HUES64 (cell line): ENCODE results near the gene RNASE3.
"Not testable (repeated sequence)": the region's sequence is repeated elsewhere in the genome, so short reads cannot be mapped to it uniquely, and the experiment has no call there.

ENCODE experiments used
- H3K27ac ChIP-seq: 2 replicates; pipeline ENCODE4 v1.7.0; 2013; ENCODE audit warnings: low read depth, low read length, inconsistent platforms
- H3K27me3 ChIP-seq: 2 replicates; pipeline ENCODE4 v1.6.1; 2013; ENCODE audit warnings: mild to moderate bottlenecking, low read length; ENCODE audit not compliant: insufficient read depth
- H3K36me3 ChIP-seq: 2 replicates; pipeline ENCODE4 v1.6.1; 2013; ENCODE audit warnings: mild to moderate bottlenecking, low read length; ENCODE audit not compliant: insufficient read depth
- H3K4me1 ChIP-seq: 2 replicates; pipeline ENCODE4 v1.6.1; 2013; ENCODE audit warnings: mild to moderate bottlenecking, low read length, moderate library complexity; ENCODE audit not compliant: insufficient read depth
- H3K4me3 ChIP-seq: 2 replicates; pipeline ENCODE4 v1.5.1; 2013; ENCODE audit warnings: mild to moderate bottlenecking, low read length, moderate library complexity
- H3K9ac ChIP-seq: 2 replicates; pipeline ENCODE4 v1.6.1; 2013; ENCODE audit warnings: mild to moderate bottlenecking, low read depth, low read length
- H3K9me3 ChIP-seq: 2 replicates; pipeline ENCODE4 v1.6.1; 2013; ENCODE audit warnings: low read depth, low read length; ENCODE audit not compliant: insufficient read depth
- WGBS: fragments of 150-250, 120-280 bp; methylation state at CpG from one replicate; pipeline ENCODE4 v1.1.7; 2013; ENCODE audit warnings: missing lambda C conversion rate; 5-methylcytosine and 5-hydroxymethylcytosine counted together

RNASE3 gene

GRCh38 chr14:20919038-20919756, 28.0 kb downstream of the RNASE3 start:
- H3K4me3 ChIP-seq, H3K9ac ChIP-seq, H3K36me3 ChIP-seq, H3K27ac ChIP-seq, H3K9me3 ChIP-seq, H3K4me1 ChIP-seq: not testable (repeated sequence)
- WGBS: 91% methylated on average over 11 of the region's 11 CpGs
- H3K27me3 ChIP-seq: peaks cover 17% of the 10 kb centered on the region

GRCh38 chr14:20923766-20924297, 32.6 kb downstream of the RNASE3 start:
- not testable (repeated sequence) for H3K4me3 ChIP-seq, H3K4me1 ChIP-seq, H3K27ac ChIP-seq, H3K9ac ChIP-seq, H3K36me3 ChIP-seq, H3K9me3 ChIP-seq
- H3K27me3 ChIP-seq: peaks cover 17% of the 10 kb centered on the region
- 27% methylated on average over 2 of the region's 2 CpGs for WGBS

GRCh38 chr14:20934148-20934762, 43.1 kb downstream of the RNASE3 start:
- peak overlapping the region; percentile 24; the same call in 1 of the 2 replicates for H3K4me3 ChIP-seq
- no peaks in the 10 kb centered on the region for H3K4me1 ChIP-seq
- no peaks in the 10 kb centered on the region for H3K9me3 ChIP-seq
- H3K36me3 ChIP-seq: no peaks in the 10 kb centered on the region
- 21% methylated on average over 17 of the region's 18 CpGs for WGBS
- H3K9ac ChIP-seq: no peak overlapping the region
- peaks cover 4% of the 10 kb centered on the region; the same call in 1 of the 2 replicates for H3K27me3 ChIP-seq
- no peak overlapping the region for H3K27ac ChIP-seq

GRCh38 chr14:20935303-20935984, 44.3 kb downstream of the RNASE3 start:
- Histone ChIP-seq H3K9me3 (no peaks in the 10 kb centered on the region), H3K36me3 (no peaks in the 10 kb centered on the region), H3K9ac (no peak overlapping the region), H3K4me1 (no peaks in the 10 kb centered on the region), H3K27ac (no peak overlapping the region), H3K27me3 (peaks cover 4% of the 10 kb centered on the region; the same call in 1 of the 2 replicates), H3K4me3 (no peak overlapping the region)
- 93% methylated on average over 4 of the region's 5 CpGs for WGBS
